WTC11 (cell line): ENCODE data around the gene CLCN6. TPM values are rescaled to one million over a fixed set of nuclear protein-coding genes. Genes with fewer than 3 reads are reported as not detected.

Experiments
- ATAC-seq: fragments of 200-7000 bp; cut with Tn5 transposase; 2 replicates; pipeline ENCODE4 v1.10.0; 2021; ENCODE audit warnings: mild to moderate bottlenecking, moderate library complexity
- CTCF ChIA-PET: fragments of 300-600 bp; sonication (Branson Sonifier 250); formaldehyde crosslinking; loops from one replicate; lab custom pipeline; 2021; ENCODE audit warnings: antibody characterized with exemption; lab: Charles Lee
- POLR2A ChIA-PET: fragments of 350-600 bp; sonication (Branson Sonifier 250); formaldehyde crosslinking; loops from one replicate; lab custom pipeline; 2021; ENCODE audit warnings: antibody characterized with exemption; lab: Charles Lee
- DNase-seq: peaks from one replicate; pipeline ENCODE4 v3.0.0; 2021; ENCODE audit warnings: low spot score
- H3K27ac Mint-ChIP-seq: 2 replicates; pipeline ENCODE4 v1.8.0; 2021; ENCODE audit warnings: mixed read lengths
- H3K27me3 Mint-ChIP-seq: 2 replicates; pipeline ENCODE4 v1.8.0; 2021; ENCODE audit warnings: low read depth, mild to moderate bottlenecking, moderate library complexity, mixed read lengths
- H3K36me3 Mint-ChIP-seq: 2 replicates; pipeline ENCODE4 v1.8.0; 2021; ENCODE audit warnings: mixed read lengths
- H3K4me1 Mint-ChIP-seq: 2 replicates; pipeline ENCODE4 v1.8.0; 2022; ENCODE audit warnings: mixed read lengths
- H3K4me3 Mint-ChIP-seq: 2 replicates; pipeline ENCODE4 v1.8.0; 2021; ENCODE audit warnings: mild to moderate bottlenecking, moderate library complexity, mixed read lengths
- H3K9me3 Mint-ChIP-seq: 2 replicates; pipeline ENCODE4 v1.8.0; 2021; ENCODE audit warnings: mixed read lengths
- ARID4B ChIP-seq: sonication (generic); formaldehyde crosslinking; IDR thresholded peaks from 2 replicates; pipeline ENCODE4 v1.8.0; 2023; ENCODE audit warnings: missing genetic modification reagents, mild to moderate bottlenecking, borderline replicate concordance
- ATF2 ChIP-seq: sonication (generic); formaldehyde crosslinking; IDR thresholded peaks from 2 replicates; pipeline ENCODE4 v1.8.1; 2022; ENCODE audit warnings: low read depth, missing genetic modification reagents, borderline replicate concordance
- ATF6 ChIP-seq: sonication (generic); formaldehyde crosslinking; IDR thresholded peaks from 2 replicates; pipeline ENCODE4 v1.8.1; 2023; ENCODE audit warnings: mild to moderate bottlenecking, missing genetic modification reagents
- CDX4 ChIP-seq: fragments of 250-450 bp; sonication (Bioruptor Pico); IDR thresholded peaks from 2 replicates; pipeline ENCODE4 v1.9.0; 2021; ENCODE audit warnings: moderate library complexity, mild to moderate bottlenecking, inconsistent platforms, borderline replicate concordance
- E2F4 ChIP-seq: sonication (generic); formaldehyde crosslinking; IDR thresholded peaks from 2 replicates; pipeline ENCODE4 v1.8.1; 2022; ENCODE audit warnings: low read depth, mild to moderate bottlenecking, moderate library complexity, missing genetic modification reagents, borderline replicate concordance
- ELF4 ChIP-seq: sonication (generic); formaldehyde crosslinking; IDR thresholded peaks from 2 replicates; pipeline ENCODE4 v1.8.1; 2022; ENCODE audit warnings: low read depth, mild to moderate bottlenecking, moderate library complexity, missing genetic modification reagents
- EMX1 ChIP-seq: fragments of 250-450 bp; sonication (Bioruptor Pico); IDR thresholded peaks from 2 replicates; pipeline ENCODE4 v1.8.0; 2021; ENCODE audit warnings: mild to moderate bottlenecking
- ETV6 ChIP-seq: sonication (generic); formaldehyde crosslinking; IDR thresholded peaks from 2 replicates; pipeline ENCODE4 v1.8.1; 2022; ENCODE audit warnings: mild to moderate bottlenecking, missing genetic modification reagents
- FOXP1 ChIP-seq: sonication (generic); formaldehyde crosslinking; IDR thresholded peaks from 2 replicates; pipeline ENCODE4 v1.8.0; 2022; ENCODE audit warnings: missing genetic modification reagents, mild to moderate bottlenecking, moderate library complexity, borderline replicate concordance
- MAX ChIP-seq: sonication (generic); formaldehyde crosslinking; IDR thresholded peaks from 2 replicates; pipeline ENCODE4 v1.8.0; 2022; ENCODE audit warnings: mild to moderate bottlenecking, missing genetic modification reagents
- NFATC4 ChIP-seq: fragments of 250-450 bp; sonication (Bioruptor Pico); IDR thresholded peaks from 2 replicates; pipeline ENCODE4 v1.9.0; 2021; ENCODE audit warnings: mild to moderate bottlenecking
- OVOL2 ChIP-seq: fragments of 250-450 bp; sonication (Bioruptor Pico); IDR thresholded peaks from 2 replicates; pipeline ENCODE4 v1.9.0; 2021; ENCODE audit warnings: mild to moderate bottlenecking, borderline replicate concordance
- PRRX2 ChIP-seq: fragments of 250-450 bp; sonication (Bioruptor Pico); IDR thresholded peaks from 2 replicates; pipeline ENCODE4 v1.8.0; 2021; ENCODE audit warnings: mild to moderate bottlenecking
- RORB ChIP-seq: fragments of 250-450 bp; sonication (Bioruptor Pico); IDR thresholded peaks from 2 replicates; pipeline ENCODE4 v1.9.0; 2021; ENCODE audit warnings: mild to moderate bottlenecking
- SMAD3 ChIP-seq: sonication (generic); formaldehyde crosslinking; IDR thresholded peaks from 2 replicates; pipeline ENCODE4 v1.8.0; 2022; ENCODE audit warnings: missing genetic modification reagents, mild to moderate bottlenecking, borderline replicate concordance
- USF2 ChIP-seq: sonication (generic); formaldehyde crosslinking; IDR thresholded peaks from 2 replicates; pipeline ENCODE4 v1.8.1; 2023; ENCODE audit warnings: mild to moderate bottlenecking, missing genetic modification reagents, moderate library complexity
- ZNF219 ChIP-seq: sonication (generic); formaldehyde crosslinking; IDR thresholded peaks from 2 replicates; pipeline ENCODE4 v1.8.0; 2023; ENCODE audit warnings: missing genetic modification reagents, mild to moderate bottlenecking, borderline replicate concordance
- ZNF263 ChIP-seq: sonication (generic); formaldehyde crosslinking; IDR thresholded peaks from 2 replicates; pipeline ENCODE4 v1.8.1; 2022; ENCODE audit warnings: low read depth, mild to moderate bottlenecking, moderate library complexity, missing genetic modification reagents
- ZNF396 ChIP-seq: fragments of 250-450 bp; sonication (Bioruptor Pico); IDR thresholded peaks from 2 replicates; pipeline ENCODE4 v1.8.0; 2021; ENCODE audit warnings: mild to moderate bottlenecking, moderate library complexity, borderline replicate concordance
- ZNF425 ChIP-seq: fragments of 250-450 bp; sonication (Bioruptor Pico); conservative IDR thresholded peaks from 2 replicates; pipeline ENCODE4 v1.9.0; 2021; ENCODE audit warnings: mild to moderate bottlenecking
- total RNA-seq: library from RNA; stranded (reverse); gene quantifications from 3 replicates; pipeline ENCODE4 v1.2.3, GENCODE V29; 2021

CLCN6 gene
- total RNA-seq, 1 experiment from 2014 or later, result 22.3 TPM

GRCh38 chr1:11792106-11792505 lies 13.9 kb upstream of the CLCN6 start:
- POLR2A ChIA-PET, result no interaction called here
- Mint-ChIP-seq H3K36me3 (peaks cover 41% of the 10 kb centered on the region), H3K4me1 (peaks cover 13% of the 10 kb centered on the region)

GRCh38 chr1:11793819-11794218 lies 12.2 kb upstream of the CLCN6 start:
- Mint-ChIP-seq H3K9me3 (no peaks in the 10 kb centered on the region), H3K27me3 (no peaks in the 10 kb centered on the region), H3K4me1 (no peaks in the 10 kb centered on the region), H3K4me3 (no peak overlapping the region), H3K36me3 (peaks cover 41% of the 10 kb centered on the region), H3K27ac (no peak overlapping the region)
- ChIA-PET POLR2A (interaction anchor here (1.4 kb wide), 1 partner anchor 9 kb away, joined by 3 read pairs; no protein-coding TSS in a partner anchor), CTCF (interaction anchor here (2.7 kb wide), 1 partner anchor 9 kb away, joined by 21 read pairs; no protein-coding TSS in a partner anchor)
- ATAC-seq (no peak), DNase-seq (no peak)
- TF ChIP-seq E2F4 (CRISPR knock-in tag) (no peak), RORB (CRISPR knock-in tag) (no peak), ZNF396 (CRISPR knock-in tag) (no peak), OVOL2 (CRISPR knock-in tag) (no peak), ARID4B (no peak), ATF2 (CRISPR knock-in tag) (no peak), ETV6 (CRISPR knock-in tag) (no peak), FOXP1 (CRISPR knock-in tag) (no peak), USF2 (CRISPR knock-in tag) (no peak), ATF6 (CRISPR knock-in tag) (no peak), PRRX2 (no peak)

More at GRCh38 chr1:11792106-11792505, 13.9 kb upstream of the CLCN6 start:
- DNase-seq (no peak), ATAC-seq (no peak)
- H3K27me3 Mint-ChIP-seq, result no peaks in the 10 kb centered on the region
- no peak for TF ChIP-seq NFATC4 (CRISPR knock-in tag)
- no peak for TF ChIP-seq SMAD3
- no peak for TF ChIP-seq ZNF263 (CRISPR knock-in tag)
- TF ChIP-seq ELF4 (CRISPR knock-in tag), result no peak
- TF ChIP-seq ZNF219 (CRISPR knock-in tag), result no peak
- no peak for TF ChIP-seq ZNF425 (CRISPR knock-in tag)
- no peak for TF ChIP-seq CDX4 (CRISPR knock-in tag)
- TF ChIP-seq MAX (CRISPR knock-in tag), result no peak
- TF ChIP-seq EMX1 (CRISPR knock-in tag), result no peak
- no peak for TF ChIP-seq ZNF396 (CRISPR knock-in tag)
- TF ChIP-seq, all 79 proteins: peak for 0
- no peak overlapping the region for H3K4me3 Mint-ChIP-seq
- no peaks in the 10 kb centered on the region for H3K9me3 Mint-ChIP-seq
- CTCF ChIA-PET, result no interaction called here
- peak overlapping the region; percentile 15; the same call in 1 of the 2 replicates for H3K27ac Mint-ChIP-seq
